H1 (cell line): ENCODE results near the gene CENPI. TPM values are rescaled to one million over a fixed set of nuclear protein-coding genes. Genes with fewer than 3 reads are reported as not detected.

Experiments
- ASH2L ChIP-seq: fragments of 200-600, 300-600 bp; sonication (generic); IDR thresholded peaks from one replicate; pipeline ENCODE4 v1.7.1; 2017; ENCODE audit warnings: low read length
- CBX5 ChIP-seq: fragments of 300-800, 300-1000 bp; sonication (generic); IDR thresholded peaks from 2 replicates; pipeline ENCODE4 v1.7.1; 2016; ENCODE audit warnings: antibody characterized with exemption, low read length, low read depth
- CHD7 ChIP-seq: fragments of 300-600 bp; sonication (generic); IDR thresholded peaks from 2 replicates; pipeline ENCODE4 v1.7.1; 2012; ENCODE audit warnings: low read length, moderate library complexity, mild to moderate bottlenecking, inconsistent platforms; ENCODE audit not compliant: insufficient replicate concordance
- CTBP2 ChIP-seq: IDR thresholded peaks from 2 replicates; pipeline ENCODE4 v1.7.0; 2011; ENCODE audit warnings: borderline replicate concordance, mild to moderate bottlenecking, moderate library complexity, mixed read lengths, low read length; ENCODE audit not compliant: insufficient read depth, insufficient read length
- FOSL1 ChIP-seq: IDR thresholded peaks from 2 replicates; pipeline ENCODE4 v1.6.1; 2011; ENCODE audit warnings: mild to moderate bottlenecking, low read depth, low read length, moderate library complexity; ENCODE audit not compliant: insufficient read depth
- HDAC6 ChIP-seq: IDR thresholded peaks from one replicate; pipeline ENCODE4 v1.7.1; 2012; ENCODE audit warnings: low read depth, mild to moderate bottlenecking, inconsistent platforms, low read length, moderate library complexity
- RBBP5 ChIP-seq: IDR thresholded peaks from 2 replicates; pipeline ENCODE4 v1.7.1; 2012; ENCODE audit warnings: low read depth, mild to moderate bottlenecking, inconsistent platforms, low read length, moderate library complexity, borderline replicate concordance
- SIX5 ChIP-seq: IDR thresholded peaks from 2 replicates; pipeline ENCODE4 v1.6.1; 2011; ENCODE audit warnings: mild to moderate bottlenecking, low read depth, low read length
- SP4 ChIP-seq: IDR thresholded peaks from 2 replicates; pipeline ENCODE4 v1.6.1; 2012; ENCODE audit warnings: low read length, inconsistent platforms
- polyA plus RNA-seq, 7 experiments: library from polyadenylated mRNA; depleted of rRNA in 3 of 7; stranded (reverse) in 5 of 7; unstranded in 2 of 7; fragments of >200 nt in 5 of 7; fragments of 200-250 nt in 2 of 7; gene quantifications; 1 replicate in 5 of 7; 2 replicates in 1 of 7; 4 replicates in 1 of 7; pipeline versions ENCODE4 v1.2.1 to v1.2.3, GENCODE V29; 2011 to 2013; ENCODE audit warnings: missing spikeins in 2 of 7, mixed read lengths in 2 of 7
- total RNA-seq: library from RNA; stranded (reverse); fragmentation: NEBNext Ultra II Directional; extraction: Animal tissue kit (Norgen Biotek cat#: 25700); gene quantifications from 2 replicates; pipeline ENCODE4 v1.2.1, GENCODE V29; 2021

CENPI gene
- total and polyA plus RNA-seq, 2 of the 8 experiments (the other 6 are each of a cell fraction or from before 2014, with no cell fraction given), result 7.2 to 22.5 TPM

GRCh38 chrX:101117701-101118100, 19.7 kb downstream of the CENPI start (continued):
- TF ChIP-seq CHD7 (no peak), CTBP2 (no peak), RBBP5 (no peak), ASH2L (no peak), HDAC6 (no peak), FOSL1 (no peak), SIX5 (no peak), CBX5 (no peak), SP4 (no peak)
